HepG2 (cell line): ENCODE results near the gene STRN3. TPM values are rescaled to one million over a fixed set of nuclear protein-coding genes. Genes with fewer than 3 reads are reported as not detected.

Source experiments
- CC2D1A ChIP-seq: sonication (generic); formaldehyde crosslinking; IDR thresholded peaks from 2 replicates; pipeline ENCODE4 v1.8.1; 2023; ENCODE audit warnings: mild to moderate bottlenecking, missing genetic modification reagents
- CREBL2 ChIP-seq: sonication (generic); formaldehyde crosslinking; IDR thresholded peaks from 2 replicates; pipeline ENCODE4 v1.8.1; 2023; ENCODE audit warnings: missing genetic modification reagents, mild to moderate bottlenecking, borderline replicate concordance
- FIP1L1 ChIP-seq: fragments of 200-400 bp; formaldehyde crosslinking; IDR thresholded peaks from 2 replicates; pipeline ENCODE4 v1.6.1; 2018; ENCODE audit warnings: low read depth, mild to moderate bottlenecking, low read length, moderate library complexity, borderline replicate concordance; ENCODE audit not compliant: insufficient read depth
- GATA4 ChIP-seq: sonication (generic); IDR thresholded peaks from 2 replicates; pipeline ENCODE4 v1.6.1; 2016; ENCODE audit warnings: antibody characterized with exemption, low read depth, borderline replicate concordance
- HDAC6 ChIP-seq: fragments of 200-600 bp; sonication (generic); IDR thresholded peaks from 2 replicates; pipeline ENCODE4 v1.7.0; 2017; ENCODE audit warnings: mild to moderate bottlenecking, antibody characterized with exemption, low read length, low read depth
- HNF4A ChIP-seq: sonication (generic); formaldehyde crosslinking; IDR thresholded peaks from 2 replicates; pipeline ENCODE4 v1.4.0; 2020; ENCODE audit warnings: missing genetic modification reagents
- HNRNPUL1 ChIP-seq: fragments of 200-400 bp; formaldehyde crosslinking; IDR thresholded peaks from 2 replicates; pipeline ENCODE4 v1.6.1; 2017; ENCODE audit warnings: low read depth, mild to moderate bottlenecking, low read length, moderate library complexity
- JARID2 ChIP-seq: sonication (generic); formaldehyde crosslinking; IDR thresholded peaks from 2 replicates; pipeline ENCODE4 v1.8.1; 2023; ENCODE audit warnings: missing genetic modification reagents, inconsistent platforms; ENCODE audit not compliant: insufficient replicate concordance
- MTF2 ChIP-seq: sonication (generic); formaldehyde crosslinking; IDR thresholded peaks from 2 replicates; pipeline ENCODE4 v1.5.0; 2020; ENCODE audit warnings: missing genetic modification reagents, borderline replicate concordance
- NAIF1 ChIP-seq: sonication (generic); formaldehyde crosslinking; IDR thresholded peaks from 2 replicates; pipeline ENCODE4 v1.5.0; 2020; ENCODE audit warnings: mild to moderate bottlenecking, missing genetic modification reagents, borderline replicate concordance
- SMAD3 ChIP-seq: sonication (generic); formaldehyde crosslinking; IDR thresholded peaks from 2 replicates; pipeline ENCODE4 v1.4.0; 2020; ENCODE audit warnings: missing genetic modification reagents
- SMC3 ChIP-seq: IDR thresholded peaks from 2 replicates; pipeline ENCODE4 v1.6.1; 2011; ENCODE audit warnings: low read length, improper control_type of control experiment
- TFE3 ChIP-seq: IDR thresholded peaks from 2 replicates; pipeline ENCODE4 v1.6.1; 2016
- ZBTB20 ChIP-seq: sonication (generic); formaldehyde crosslinking; IDR thresholded peaks from 2 replicates; pipeline ENCODE4 v1.8.1; 2023; ENCODE audit warnings: missing genetic modification reagents, low read depth, mild to moderate bottlenecking, borderline replicate concordance
- ZNF12 ChIP-seq: sonication (generic); formaldehyde crosslinking; IDR thresholded peaks from 2 replicates; pipeline ENCODE4 v1.5.0; 2020; ENCODE audit warnings: missing genetic modification reagents
- ZNF136 ChIP-seq: sonication (generic); formaldehyde crosslinking; IDR thresholded peaks from 2 replicates; pipeline ENCODE4 v1.8.1; 2022; ENCODE audit warnings: low read depth, mild to moderate bottlenecking, moderate library complexity, missing genetic modification reagents
- ZNF207 ChIP-seq: fragments of 450-650 bp; IDR thresholded peaks from 2 replicates; pipeline ENCODE4 v1.6.1; 2016; ENCODE audit warnings: antibody characterized with exemption, borderline replicate concordance
- ZNF3 ChIP-seq: IDR thresholded peaks from 2 replicates; pipeline ENCODE4 v1.7.0; 2017; ENCODE audit warnings: inconsistent platforms
- ZNF501 ChIP-seq: sonication (generic); formaldehyde crosslinking; IDR thresholded peaks from 2 replicates; pipeline ENCODE4 v1.5.1; 2020; ENCODE audit warnings: mild to moderate bottlenecking, moderate library complexity, missing genetic modification reagents
- ZNF558 ChIP-seq: sonication (generic); formaldehyde crosslinking; IDR thresholded peaks from 2 replicates; pipeline ENCODE4 v1.9.0; 2022; ENCODE audit warnings: mild to moderate bottlenecking, missing genetic modification reagents, borderline replicate concordance
- ZNF580 ChIP-seq: IDR thresholded peaks from 2 replicates; pipeline ENCODE4 v1.6.1; 2016; ENCODE audit warnings: low read depth, borderline replicate concordance
- ZNF737 ChIP-seq: sonication (generic); formaldehyde crosslinking; IDR thresholded peaks from 2 replicates; pipeline ENCODE4 v1.5.0; 2020; ENCODE audit warnings: missing genetic modification reagents, mild to moderate bottlenecking, borderline replicate concordance
- ZNF761 ChIP-seq: sonication (generic); formaldehyde crosslinking; conservative IDR thresholded peaks from 2 replicates; pipeline ENCODE4 v1.4.0; 2020; ENCODE audit warnings: mild to moderate bottlenecking, missing genetic modification reagents
- ZNF770 ChIP-seq: sonication (generic); formaldehyde crosslinking; IDR thresholded peaks from 2 replicates; pipeline ENCODE4 v1.5.0; 2020; ENCODE audit warnings: mild to moderate bottlenecking, missing genetic modification reagents
- polyA plus RNA-seq, 8 experiments: library from polyadenylated mRNA; depleted of rRNA in 3 of 8; stranded (reverse) in 7 of 8; unstranded in 1 of 8; fragments of >200 nt; fragmentation: Illumina TruSeq in 4 of 8; extraction: Trizol in 4 of 8; gene quantifications; 2 replicates each; pipeline versions ENCODE4 v1.2.1 to v1.2.3, GENCODE V29; 2011 to 2016; ENCODE audit warnings: low read depth in 4 of 8, missing spikeins in 1 of 8, mixed read lengths in 1 of 8; ENCODE audit not compliant: insufficient read depth in 1 of 8
- total RNA-seq, 5 experiments: library from RNA; depleted of rRNA; stranded (reverse); fragments of >200 nt; fragmentation: Illumina TruSeq; extraction: Trizol; gene quantifications; 2 replicates each; pipeline ENCODE4 v1.2.3, GENCODE V29; 2016; ENCODE audit warnings: low read depth in 1 of 5
- TF ChIP-seq, protein P1 (sequence below): sonication (generic); formaldehyde crosslinking; IDR thresholded peaks from 2 replicates; pipeline ENCODE4 v1.4.0; 2020; ENCODE audit warnings: missing genetic modification reagents

The STRN3 gene
- total and polyA plus RNA-seq, 2 of the 13 experiments (the other 11 are each of a cell fraction or from before 2014, with no cell fraction given) = 49.4 to 123 TPM

GRCh38 chr14:30874120-30874998 is 151.8 kb downstream of the STRN3 start, which contains the start of gene COCH (continued):
- no peak for TF ChIP-seq CC2D1A (CRISPR knock-in tag)
- 0 out of 2 replicates have a peak, but pooled peaks have one; percentile 81 for TF ChIP-seq ZNF136 (CRISPR knock-in tag)
- no peak for TF ChIP-seq GATA4
- peak; percentile 91 for TF ChIP-seq ZNF737 (CRISPR knock-in tag)
- no peak for TF ChIP-seq SMC3
- no peak for TF ChIP-seq ZNF207
- TF ChIP-seq JARID2 = no peak
- TF ChIP-seq, protein P1, sequence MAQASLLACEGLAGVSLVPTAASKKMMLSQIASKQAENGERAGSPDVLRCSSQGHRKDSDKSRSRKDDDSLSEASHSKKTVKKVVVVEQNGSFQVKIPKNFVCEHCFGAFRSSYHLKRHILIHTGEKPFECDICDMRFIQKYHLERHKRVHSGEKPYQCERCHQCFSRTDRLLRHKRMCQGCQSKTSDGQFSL (CRISPR knock-in tag) = peak; percentile 91; the same call in 1 of the 2 replicates
- TF ChIP-seq SMAD3 (CRISPR knock-in tag) = peak; percentile 67; the same call in 1 of the 2 replicates
- peak; percentile 72 for TF ChIP-seq ZNF12
- TF ChIP-seq MTF2 (CRISPR knock-in tag) = peak; percentile 98
- no peak; the same call in none of the 2 replicates for TF ChIP-seq HNF4A (CRISPR knock-in tag)
- no peak; the same call in 1 of the 2 replicates for TF ChIP-seq ZNF3 (CRISPR knock-in tag)
- TF ChIP-seq ZNF761 (CRISPR knock-in tag) = peak; percentile 57; the same call in 1 of the 2 replicates
- no peak; the same call in 1 of the 2 replicates for TF ChIP-seq TFE3 (CRISPR knock-in tag)
- peak; percentile 67; the same call in 1 of the 2 replicates for TF ChIP-seq ZBTB20
- TF ChIP-seq ZNF501 (CRISPR knock-in tag) = peak; percentile 85; the same call in 1 of the 2 replicates
- TF ChIP-seq NAIF1 = no peak; the same call in 1 of the 2 replicates
- TF ChIP-seq ZNF580 (CRISPR knock-in tag) = peak; percentile 72; the same call in 1 of the 2 replicates
- TF ChIP-seq CREBL2 = no peak; the same call in none of the 2 replicates
- no peak; the same call in 1 of the 2 replicates for TF ChIP-seq FIP1L1
- peak; percentile 99; the same call in 1 of the 2 replicates for TF ChIP-seq ZNF558
- no peak for TF ChIP-seq HDAC6
- peak; percentile 86 for TF ChIP-seq ZNF770 (CRISPR knock-in tag)
- TF ChIP-seq HNRNPUL1 = peak; percentile 72; the same call in 1 of the 2 replicates
